Jurkat, Clone E6-1 (cell line): Measurements from ENCODE around the gene GPR137.
A peak's percentile ranks its signal among the peaks of the same experiment; 100 is the strongest.

ENCODE experiments used
- DNase-seq: peaks from one replicate; pipeline ENCODE4 v3.0.0-alpha.2; 2011; ENCODE audit warnings: low read depth, low spot score
- H3K4me3 ChIP-seq: 2 replicates; pipeline ENCODE4 v1.5.1; 2011; ENCODE audit warnings: mild to moderate bottlenecking, low read length, control low read depth, moderate library complexity

Gene GPR137

GRCh38 chr11:64327375-64327774 is 41.7 kb downstream of the GPR137 start:
- H3K4me3 ChIP-seq: no peak overlapping the region
- DNase-seq: no peak

DNA sequence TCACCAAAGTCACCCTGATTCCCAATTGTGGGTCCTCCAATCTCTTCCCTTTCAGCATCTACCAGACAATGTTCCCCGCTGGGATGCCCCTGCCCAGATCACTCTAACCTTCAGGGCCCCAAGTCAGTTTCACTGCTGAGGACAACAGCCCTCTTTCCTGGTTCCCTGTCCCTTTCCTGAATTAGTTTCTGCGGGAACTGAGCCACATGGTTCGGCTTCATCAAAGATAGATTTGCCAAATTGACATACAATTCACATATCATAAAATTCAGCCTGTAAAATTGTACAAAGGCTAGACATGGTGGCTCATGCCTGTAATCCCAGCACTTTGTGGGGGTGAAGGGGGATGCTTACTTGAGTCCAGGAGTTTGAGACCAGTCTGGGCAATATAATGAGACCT is 42.3 kb downstream of the GPR137 start:
- no peak for DNase-seq
- H3K4me3 ChIP-seq: no peak overlapping the region

DNA sequence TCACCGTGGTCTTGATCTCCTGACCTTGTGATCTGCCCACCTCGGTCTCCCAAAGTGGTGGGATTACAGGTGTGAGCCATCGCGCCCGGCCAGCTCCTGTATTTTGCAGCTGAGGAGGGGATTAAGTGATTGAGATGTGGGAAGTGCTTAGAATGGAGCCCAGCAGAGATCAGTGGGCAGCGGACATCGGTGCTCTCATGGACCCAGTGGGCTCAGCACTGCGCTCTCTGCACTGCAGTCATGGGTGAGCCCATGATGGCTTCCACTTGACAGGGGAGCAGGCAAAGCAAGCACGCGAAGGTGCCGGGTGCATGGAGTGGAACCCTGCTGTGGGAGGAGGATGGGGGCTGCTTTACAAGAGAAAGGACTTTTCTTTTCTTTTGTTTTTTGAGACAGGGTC is 45.2 kb downstream of the GPR137 start:
- no peak overlapping the region for H3K4me3 ChIP-seq
- no peak for DNase-seq

DNA sequence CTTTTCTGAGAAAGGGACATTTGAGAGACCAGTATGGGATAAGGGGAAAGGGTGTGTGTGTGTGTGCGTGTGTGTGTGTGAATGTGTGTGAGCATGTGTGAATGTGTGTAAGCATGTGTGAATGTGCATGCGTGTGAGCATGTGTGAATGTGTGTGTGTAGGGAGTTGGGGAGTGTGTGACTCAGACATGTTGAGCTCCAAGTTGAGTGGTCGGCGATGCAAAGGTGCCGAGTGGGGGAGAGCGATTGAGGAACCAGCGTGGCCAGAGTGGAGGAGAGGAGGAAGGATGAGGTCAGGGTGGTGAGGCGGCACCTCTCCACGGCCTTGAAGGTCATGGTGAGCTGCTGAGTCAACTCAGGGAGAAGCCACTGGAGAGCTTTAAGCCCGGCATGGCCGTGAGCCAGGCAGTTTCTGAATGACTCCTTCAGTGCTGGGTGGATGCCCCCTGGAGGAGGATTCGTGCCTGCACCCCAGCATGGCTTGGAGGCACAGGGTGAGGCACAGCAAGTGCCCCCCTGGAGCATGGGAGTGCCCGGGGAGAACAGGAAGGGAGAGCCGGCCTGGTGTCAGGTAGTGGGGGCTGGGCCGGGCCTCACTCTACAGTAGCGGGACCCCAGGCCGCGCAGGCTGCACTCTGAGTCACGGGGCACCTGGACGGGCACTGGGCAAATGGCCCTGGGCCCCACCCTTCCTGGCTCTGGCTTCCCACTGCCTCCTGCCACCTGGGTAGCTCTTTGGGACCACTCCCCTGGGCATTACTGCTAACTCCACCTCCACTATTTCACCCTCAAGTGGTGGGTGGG is 46.1 kb downstream of the GPR137 start:
- H3K4me3 ChIP-seq: no peak overlapping the region
- peak; percentile 51 for DNase-seq

DNA sequence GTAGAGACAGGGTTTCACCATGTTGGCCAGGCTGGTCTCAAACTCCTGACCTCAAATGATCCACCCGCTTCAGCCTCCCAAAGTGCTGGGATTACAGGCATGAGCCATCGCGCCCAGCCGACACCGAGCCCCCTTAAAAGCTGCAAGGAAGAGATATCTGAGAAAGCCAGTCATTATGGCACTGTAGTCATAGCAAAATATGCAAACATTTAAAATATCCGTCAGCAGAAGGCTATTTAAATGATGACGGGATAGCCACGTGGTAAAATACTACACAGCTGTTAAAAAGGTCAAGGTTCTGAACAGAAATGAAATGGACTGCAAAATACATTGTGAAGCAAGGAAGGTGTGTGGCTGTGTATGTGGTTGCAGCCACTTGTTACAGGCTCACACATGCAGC is 47.9 kb downstream of the GPR137 start:
- no peak for DNase-seq
- H3K4me3 ChIP-seq: no peak overlapping the region

DNA sequence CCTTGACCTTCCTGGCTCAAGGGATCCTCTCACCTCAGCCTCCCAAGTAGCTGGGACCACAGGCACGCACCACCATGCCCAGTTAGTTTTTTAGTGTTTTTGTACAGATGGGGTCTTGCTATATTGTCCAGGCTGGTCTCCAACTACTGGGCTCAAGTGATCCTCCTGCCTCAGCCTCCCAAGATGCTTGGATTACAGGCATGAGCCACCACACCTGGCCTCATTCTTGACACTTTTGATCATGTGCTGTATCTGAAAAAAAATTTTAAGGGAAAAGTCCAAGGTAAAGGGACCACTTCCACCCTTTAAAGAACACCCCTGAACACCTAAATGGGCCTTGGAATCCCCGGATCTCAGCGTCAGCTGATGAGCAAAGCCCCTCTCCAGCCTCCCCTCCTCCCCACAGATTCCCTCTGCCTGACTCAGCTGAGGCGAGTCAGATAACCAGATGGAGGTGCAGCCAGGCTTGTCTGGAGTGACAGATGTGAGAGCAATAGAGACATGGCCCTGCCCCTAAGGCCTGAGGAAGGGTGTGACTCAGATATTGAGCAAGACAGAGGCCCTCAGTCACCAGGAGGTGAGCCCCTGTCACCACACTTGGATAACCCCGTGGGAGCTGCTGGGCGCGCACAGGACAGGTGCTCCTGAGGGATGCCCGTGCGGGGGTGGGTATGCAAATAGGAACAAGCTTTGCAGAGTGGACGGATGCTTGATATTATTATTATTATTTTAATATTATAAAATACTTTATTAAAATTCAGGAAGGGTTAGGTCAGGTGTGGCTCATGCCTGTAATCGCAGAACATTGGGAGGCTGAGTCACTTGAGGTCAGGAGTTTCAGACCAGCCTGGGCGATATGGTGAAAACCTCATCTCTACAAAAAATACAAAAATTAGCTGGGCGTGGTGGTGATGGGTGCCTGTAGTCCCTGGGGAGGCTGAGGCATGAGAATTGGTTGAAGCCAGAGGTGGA is 49.4 kb downstream of the GPR137 start:
- H3K4me3 ChIP-seq: no peak overlapping the region
- no peak for DNase-seq

DNA sequence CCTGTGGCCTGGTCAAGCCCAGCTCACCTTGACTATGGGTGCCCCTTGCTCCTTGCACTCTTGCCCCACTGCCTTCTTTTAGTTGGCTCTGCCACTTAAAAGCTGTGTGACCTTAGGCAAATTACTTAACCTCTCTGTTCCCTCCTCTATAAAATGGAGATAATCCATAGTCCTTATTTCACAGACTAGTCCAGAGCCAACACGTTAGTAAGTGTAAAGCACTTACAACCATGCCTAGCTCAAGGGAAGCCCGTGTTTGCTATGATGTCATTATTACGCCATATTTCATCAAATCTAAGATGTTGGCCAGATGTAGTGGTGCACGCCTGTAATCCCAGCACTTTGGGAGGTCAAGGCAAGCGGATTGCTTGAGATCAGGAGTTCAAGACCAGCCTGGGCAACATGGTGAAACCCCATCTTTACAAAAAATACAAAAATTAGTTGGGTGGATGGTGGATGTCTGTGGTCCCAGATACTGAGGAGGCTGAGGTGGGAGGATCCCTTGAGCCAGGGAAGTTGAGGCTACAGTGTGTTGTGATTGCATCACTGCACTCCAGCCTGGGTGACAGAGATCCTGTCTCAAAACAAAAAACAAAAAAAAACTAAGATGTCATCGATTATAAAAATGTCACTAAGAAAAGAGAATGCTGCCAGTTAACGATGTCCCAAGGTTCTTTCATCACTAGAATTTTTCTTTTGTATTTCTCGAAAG is 52.0 kb downstream of the GPR137 start:
- no peak for DNase-seq
- H3K4me3 ChIP-seq: no peak overlapping the region

GRCh38 chr11:64338716-64339115 is 53.1 kb downstream of the GPR137 start:
- no peak overlapping the region for H3K4me3 ChIP-seq
- DNase-seq: no peak
